NCI-H748 (cell line): ENCODE measurements around the gene TIPRL.

Experiments used
- DNase-seq: peaks from one replicate; lab custom pipeline; 2025; ENCODE audit not compliant: unreplicated experiment; lab: John Stamatoyannopoulos, UW

TIPRL gene

GRCh38 chr1:168246506-168246905 lies 67.7 kb downstream of the TIPRL start:
- DNase-seq = no peak
